Erythroblast (primary cell): Measurements from ENCODE around the gene MBOAT1.

Experiments used
- DNase-seq, 2 experiments: peaks; one replicate each; lab custom pipeline; 2025; lab: John Stamatoyannopoulos, UW
- GATA1 ChIP-seq: IDR thresholded peaks from 2 replicates; pipeline ENCODE4 v1.6.1; 2011; ENCODE audit warnings: low read depth, mild to moderate bottlenecking, control low read depth, low read length, moderate library complexity
- POLR2A ChIP-seq: IDR thresholded peaks from 2 replicates; pipeline ENCODE4 v1.6.1; 2011; ENCODE audit warnings: mild to moderate bottlenecking, low read length

The MBOAT1 gene

GRCh38 chr6:20203561-20204511 lies 8.4 kb downstream of the MBOAT1 start:
- TF ChIP-seq GATA1 (no peak), POLR2A (peak; percentile 45)
- DNase-seq = peak; percentile 68 to 87

- DNase-seq = peak; percentile 8 to 58
- TF ChIP-seq POLR2A (no peak), GATA1 (no peak)
Measured at GRCh38 chr6:20202699-20203302, 9.5 kb downstream of the MBOAT1 start.

GRCh38 chr6:20202324-20202658 lies 10.0 kb downstream of the MBOAT1 start:
- TF ChIP-seq GATA1 = no peak
- DNase-seq = no peak

- TF ChIP-seq GATA1 (no peak), POLR2A (no peak)
- DNase-seq = peak in 1 of 2 experiments; percentile 29
Measured at GRCh38 chr6:20200761-20201630, 11.3 kb downstream of the MBOAT1 start.

- no peak for DNase-seq
- TF ChIP-seq GATA1 (no peak), POLR2A (no peak)
Measured at GRCh38 chr6:20198775-20199174, 13.5 kb downstream of the MBOAT1 start.

- no peak for TF ChIP-seq GATA1
- TF ChIP-seq POLR2A = no peak
- no peak for DNase-seq
Measured at GRCh38 chr6:20198156-20198774, 14.0 kb downstream of the MBOAT1 start.

GRCh38 chr6:20197251-20197650 lies 15.0 kb downstream of the MBOAT1 start:
- TF ChIP-seq GATA1 = no peak
- no peak for TF ChIP-seq POLR2A
- DNase-seq = no peak

- TF ChIP-seq POLR2A (no peak), GATA1 (no peak)
- DNase-seq = no peak
Measured at GRCh38 chr6:20192625-20193024, 19.6 kb downstream of the MBOAT1 start.

GRCh38 chr6:20191992-20192391 lies 20.3 kb downstream of the MBOAT1 start:
- TF ChIP-seq GATA1 (no peak), POLR2A (peak; percentile 20)

GRCh38 chr6:20188630-20189075 lies 23.6 kb downstream of the MBOAT1 start:
- TF ChIP-seq POLR2A (no peak), GATA1 (no peak)
- DNase-seq = peak in 1 of 2 experiments; percentile 48

More at GRCh38 chr6:20191992-20192391, 20.3 kb downstream of the MBOAT1 start:
- peak in 1 of 2 experiments; percentile 23 for DNase-seq

GRCh38 chr6:20186981-20187380 lies 25.3 kb downstream of the MBOAT1 start:
- no peak for DNase-seq
- TF ChIP-seq GATA1 = no peak
- no peak for TF ChIP-seq POLR2A

GRCh38 chr6:20183706-20184105 lies 28.6 kb downstream of the MBOAT1 start:
- no peak for DNase-seq
- TF ChIP-seq GATA1 (no peak), POLR2A (no peak)
